Measurements from ENCODE around the gene ADAD1. TPM values are rescaled to one million over a fixed set of nuclear protein-coding genes. Genes with fewer than 3 reads are reported as not detected.

ADAD1 gene
- total RNA-seq, 1 donor from 2014 or later: not detected

DNA sequence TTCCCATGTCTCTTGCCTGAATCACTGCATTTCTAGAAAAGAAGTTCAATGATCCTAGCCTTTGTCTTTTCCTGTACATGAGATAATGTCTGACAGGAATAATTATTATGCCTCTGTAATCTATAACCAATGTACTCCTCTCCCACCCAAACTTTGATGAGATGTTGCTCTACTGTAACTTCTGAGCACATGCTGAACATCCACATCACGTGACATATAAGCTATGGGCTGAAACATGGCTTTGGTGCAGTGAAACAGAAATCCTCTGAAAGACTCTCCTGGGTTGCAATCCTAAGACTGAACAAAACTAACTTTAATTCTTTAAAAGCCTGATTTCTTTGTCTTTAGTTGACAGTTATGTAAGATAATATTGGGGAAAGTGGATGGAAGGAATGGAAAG is 1.5 kb upstream of the ADAD1 start:
- H3K9me3 ChIP-seq: no peaks in the 10 kb centered on the region
- no peaks in the 10 kb centered on the region for H3K36me3 ChIP-seq
- intact Hi-C loops (cut with DNase I): no loop called here
- ATAC-seq (no peak), DNase-seq (no peak)
- TF ChIP-seq, protein P1, sequence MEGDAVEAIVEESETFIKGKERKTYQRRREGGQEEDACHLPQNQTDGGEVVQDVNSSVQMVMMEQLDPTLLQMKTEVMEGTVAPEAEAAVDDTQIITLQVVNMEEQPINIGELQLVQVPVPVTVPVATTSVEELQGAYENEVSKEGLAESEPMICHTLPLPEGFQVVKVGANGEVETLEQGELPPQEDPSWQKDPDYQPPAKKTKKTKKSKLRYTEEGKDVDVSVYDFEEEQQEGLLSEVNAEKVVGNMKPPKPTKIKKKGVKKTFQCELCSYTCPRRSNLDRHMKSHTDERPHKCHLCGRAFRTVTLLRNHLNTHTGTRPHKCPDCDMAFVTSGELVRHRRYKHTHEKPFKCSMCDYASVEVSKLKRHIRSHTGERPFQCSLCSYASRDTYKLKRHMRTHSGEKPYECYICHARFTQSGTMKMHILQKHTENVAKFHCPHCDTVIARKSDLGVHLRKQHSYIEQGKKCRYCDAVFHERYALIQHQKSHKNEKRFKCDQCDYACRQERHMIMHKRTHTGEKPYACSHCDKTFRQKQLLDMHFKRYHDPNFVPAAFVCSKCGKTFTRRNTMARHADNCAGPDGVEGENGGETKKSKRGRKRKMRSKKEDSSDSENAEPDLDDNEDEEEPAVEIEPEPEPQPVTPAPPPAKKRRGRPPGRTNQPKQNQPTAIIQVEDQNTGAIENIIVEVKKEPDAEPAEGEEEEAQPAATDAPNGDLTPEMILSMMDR (IDR thresholded peaks at IDR 0.05): no peak
- no peak overlapping the region for H3K4me3 ChIP-seq
- no peaks in the 10 kb centered on the region for H3K4me1 ChIP-seq
- no peak overlapping the region for H3K27ac ChIP-seq
- H3K27me3 ChIP-seq: no peaks in the 10 kb centered on the region

DNA sequence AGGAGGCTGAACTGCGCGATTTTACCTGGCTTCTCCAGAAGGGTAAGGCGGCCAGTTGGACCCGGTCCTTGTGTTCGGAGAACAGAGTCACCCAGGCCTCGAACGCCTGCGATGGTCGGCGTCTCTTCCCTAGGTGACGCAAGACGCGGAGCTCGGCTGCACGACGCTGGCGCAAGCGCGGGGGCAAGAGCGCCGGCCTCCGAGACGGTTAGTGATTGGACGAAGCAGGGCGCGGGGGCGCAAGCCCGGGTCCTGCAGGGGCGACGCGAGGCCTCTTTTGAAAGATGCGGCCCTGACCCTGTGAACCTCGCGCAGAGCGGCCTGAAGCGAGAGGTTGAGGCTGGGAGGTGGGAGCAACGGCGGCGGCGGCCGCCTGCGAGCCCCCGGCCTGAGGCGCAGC is 428 bp downstream of the ADAD1 start:
- TF ChIP-seq, protein P1 (IDR thresholded peaks at IDR 0.05): no peak
- ATAC-seq (no peak), DNase-seq (no peak)
- Histone ChIP-seq H3K9me3 (no peaks in the 10 kb centered on the region), H3K27me3 (no peaks in the 10 kb centered on the region), H3K4me3 (no peak overlapping the region), H3K27ac (no peak overlapping the region), H3K4me1 (no peaks in the 10 kb centered on the region), H3K36me3 (no peaks in the 10 kb centered on the region)
- intact Hi-C loops (cut with DNase I): no loop called here

DNA sequence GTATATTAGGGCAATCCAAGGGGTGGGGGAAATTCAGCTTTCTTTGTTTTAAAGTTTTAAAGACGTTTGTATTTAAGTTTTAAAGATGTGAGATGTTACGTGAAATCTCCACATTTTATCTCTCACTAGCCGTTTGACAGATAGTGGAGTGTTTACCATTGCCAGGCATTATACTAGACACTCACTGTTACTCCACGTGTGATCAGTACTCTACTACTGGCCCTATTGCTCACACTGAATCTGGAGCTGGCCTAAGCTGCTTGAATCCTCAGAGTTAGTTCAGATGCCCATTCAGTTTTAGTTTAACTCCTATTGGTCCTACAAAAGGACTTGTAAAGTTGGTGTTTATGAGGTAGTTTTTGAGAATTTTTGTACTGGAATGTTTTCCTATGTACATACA is 4.5 kb downstream of the ADAD1 start:
- no peaks in the 10 kb centered on the region for H3K4me1 ChIP-seq
- ATAC-seq: no peak
- TF ChIP-seq, protein P1 (IDR thresholded peaks at IDR 0.05): no peak
- DNase-seq: no peak
- intact Hi-C loops (cut with DNase I): no loop called here
- H3K9me3 ChIP-seq: no peaks in the 10 kb centered on the region
- no peaks in the 10 kb centered on the region for H3K27me3 ChIP-seq
- H3K4me3 ChIP-seq: no peak overlapping the region
- no peak overlapping the region for H3K27ac ChIP-seq
- H3K36me3 ChIP-seq: no peaks in the 10 kb centered on the region

DNA sequence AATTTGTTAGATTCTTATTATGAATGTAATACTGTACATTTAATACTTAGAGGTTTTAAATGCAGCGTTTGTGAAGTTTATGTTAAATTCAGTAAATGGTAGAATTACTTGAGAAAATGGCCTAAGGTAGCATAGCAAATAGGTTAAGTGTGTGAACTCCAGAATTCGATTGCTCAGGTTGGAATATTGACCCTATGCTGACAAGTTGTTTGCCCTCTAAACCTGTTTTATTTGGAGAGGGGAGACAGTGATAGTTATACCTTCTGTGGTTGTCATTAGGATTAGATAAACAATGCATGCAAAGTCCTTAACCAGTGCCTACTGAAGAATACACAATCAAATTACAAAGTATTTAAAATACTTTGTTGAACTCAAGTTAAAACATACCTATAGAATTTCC is 5.4 kb downstream of the ADAD1 start:
- H3K4me1 ChIP-seq: no peaks in the 10 kb centered on the region
- TF ChIP-seq, protein P1 (IDR thresholded peaks at IDR 0.05): no peak
- intact Hi-C loops (cut with DNase I): no loop called here
- DNase-seq: no peak
- no peaks in the 10 kb centered on the region for H3K27me3 ChIP-seq
- H3K36me3 ChIP-seq: no peaks in the 10 kb centered on the region
- H3K27ac ChIP-seq: no peak overlapping the region
- H3K9me3 ChIP-seq: no peaks in the 10 kb centered on the region
- no peak overlapping the region for H3K4me3 ChIP-seq
- no peak for ATAC-seq

DNA sequence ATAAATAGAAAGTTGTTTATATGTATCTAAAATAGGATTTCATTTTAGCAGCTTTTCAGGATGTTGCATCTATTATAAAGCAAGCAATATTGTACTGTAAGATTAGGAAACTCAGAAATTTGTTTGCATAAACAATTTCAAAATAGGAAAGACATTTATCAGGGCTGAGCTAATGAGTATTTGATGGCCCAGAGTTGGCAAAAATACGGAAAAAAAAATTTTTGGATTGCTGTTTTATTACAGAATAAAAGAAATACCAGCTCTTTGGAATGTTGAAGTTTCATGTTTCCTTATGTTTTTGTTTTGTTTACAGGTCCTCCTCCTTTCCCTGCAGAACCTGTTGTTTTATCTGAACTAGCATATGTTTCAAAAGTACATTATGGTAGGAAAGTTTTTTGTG is 14.5 kb downstream of the ADAD1 start:
- Histone ChIP-seq H3K4me3 (no peak overlapping the region), H3K4me1 (no peaks in the 10 kb centered on the region), H3K27me3 (no peaks in the 10 kb centered on the region), H3K27ac (no peak overlapping the region), H3K9me3 (no peaks in the 10 kb centered on the region), H3K36me3 (no peaks in the 10 kb centered on the region)
- no peak for ATAC-seq
- TF ChIP-seq, protein P1 (IDR thresholded peaks at IDR 0.05): no peak
- intact Hi-C loops (cut with DNase I): no loop called here
- DNase-seq: no peak

DNA sequence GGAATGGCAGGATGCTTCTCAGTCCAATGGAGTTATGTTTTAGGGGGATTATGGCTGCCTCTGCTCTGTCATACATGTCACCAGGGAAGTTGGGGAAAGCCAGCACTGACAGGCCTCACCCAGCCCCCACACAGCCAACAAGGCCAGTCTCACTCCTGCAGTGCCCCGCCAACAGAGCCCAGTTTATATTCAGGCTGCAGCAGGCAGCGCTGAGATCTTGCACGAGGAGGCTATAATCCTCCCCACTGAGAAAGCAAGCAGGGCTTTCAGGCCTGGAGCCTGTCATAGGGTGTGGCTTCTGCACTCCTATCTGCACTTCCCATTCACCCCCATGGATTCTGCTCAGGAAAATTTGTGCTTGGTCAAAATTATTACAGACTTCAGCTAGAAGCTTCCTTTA is 25.1 kb downstream of the ADAD1 start:
- no peaks in the 10 kb centered on the region for H3K27me3 ChIP-seq

More for the DNA sequence above, 25.1 kb downstream of the ADAD1 start:
- no peaks in the 10 kb centered on the region for H3K9me3 ChIP-seq
- no peak overlapping the region for H3K27ac ChIP-seq
- DNase-seq (no peak), ATAC-seq (no peak)
- TF ChIP-seq, protein P1 (IDR thresholded peaks at IDR 0.05): no peak
- no peaks in the 10 kb centered on the region for H3K36me3 ChIP-seq
- intact Hi-C loops (cut with DNase I): no loop called here
- H3K4me3 ChIP-seq: no peak overlapping the region
- H3K4me1 ChIP-seq: no peaks in the 10 kb centered on the region
